HUES48 (cell line): ENCODE measurements around the gene GPR153.
A peak's percentile ranks its signal among the peaks of the same experiment; 100 is the strongest.

Experiments used
- H3K27ac ChIP-seq: one replicate; pipeline ENCODE4 v1.7.0; 2013; ENCODE audit warnings: low read depth, low read length, inconsistent platforms
- H3K27me3 ChIP-seq: 2 replicates; pipeline ENCODE4 v1.6.1; 2013; ENCODE audit warnings: mild to moderate bottlenecking, low read length; ENCODE audit not compliant: control insufficient read depth, insufficient read depth
- H3K36me3 ChIP-seq: 2 replicates; pipeline ENCODE4 v1.6.1; 2013; ENCODE audit warnings: low read length; ENCODE audit not compliant: control insufficient read depth, insufficient read depth
- H3K4me1 ChIP-seq: 2 replicates; pipeline ENCODE4 v1.6.1; 2013; ENCODE audit warnings: mild to moderate bottlenecking, low read length; ENCODE audit not compliant: control insufficient read depth, insufficient read depth
- H3K4me3 ChIP-seq: 2 replicates; pipeline ENCODE4 v1.5.1; 2013; ENCODE audit warnings: mild to moderate bottlenecking, low read depth, low read length
- H3K9ac ChIP-seq: 2 replicates; pipeline ENCODE4 v1.6.1; 2013; ENCODE audit warnings: mild to moderate bottlenecking, low read depth, low read length, moderate library complexity
- H3K9me3 ChIP-seq: 2 replicates; pipeline ENCODE4 v1.6.1; 2013; ENCODE audit warnings: low read length; ENCODE audit not compliant: control insufficient read depth, insufficient read depth

The GPR153 gene

DNA sequence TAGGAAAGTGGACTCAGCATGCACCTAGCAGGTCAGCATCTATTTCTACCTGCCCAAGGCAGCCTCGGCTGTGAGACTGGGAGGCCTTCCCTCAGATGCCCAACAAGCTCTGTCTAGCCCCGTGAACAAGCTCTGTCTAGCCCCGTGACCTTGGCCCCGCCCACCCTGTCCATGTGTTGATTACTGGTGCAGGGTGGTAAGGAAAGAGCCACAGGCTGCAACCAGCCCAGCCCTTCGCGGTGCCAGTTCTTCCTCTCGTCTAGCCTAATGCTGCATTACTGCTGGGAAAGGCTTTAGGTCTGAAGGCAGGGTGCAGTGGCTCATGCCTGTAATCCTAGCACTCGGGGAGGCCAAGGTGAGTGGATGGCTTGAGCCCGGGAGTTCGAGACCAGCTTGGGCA lies 2.2 kb downstream of the GPR153 start:
- Histone ChIP-seq H3K9me3 (no peaks in the 10 kb centered on the region), H3K4me3 (no peak overlapping the region), H3K4me1 (peaks cover 3% of the 10 kb centered on the region; the same call in 1 of the 2 replicates), H3K27me3 (peaks cover 29% of the 10 kb centered on the region), H3K36me3 (peaks cover 3% of the 10 kb centered on the region; the same call in 1 of the 2 replicates), H3K27ac (no peak overlapping the region), H3K9ac (no peak overlapping the region)

GRCh38 chr1:6257541-6258069 lies 3.3 kb downstream of the GPR153 start:
- H3K27me3 ChIP-seq, result peaks cover 29% of the 10 kb centered on the region
- peaks cover 3% of the 10 kb centered on the region; the same call in 1 of the 2 replicates for H3K36me3 ChIP-seq
- no peak overlapping the region for H3K27ac ChIP-seq
- no peaks in the 10 kb centered on the region for H3K9me3 ChIP-seq
- H3K9ac ChIP-seq, result no peak overlapping the region
- H3K4me3 ChIP-seq, result no peak overlapping the region
- H3K4me1 ChIP-seq, result peaks cover 3% of the 10 kb centered on the region; the same call in 1 of the 2 replicates

- Histone ChIP-seq H3K9ac (no peak overlapping the region), H3K4me3 (no peak overlapping the region), H3K27ac (no peak overlapping the region), H3K36me3 (peaks cover 3% of the 10 kb centered on the region; the same call in 1 of the 2 replicates), H3K9me3 (no peaks in the 10 kb centered on the region), H3K27me3 (peaks cover 30% of the 10 kb centered on the region), H3K4me1 (peaks cover 3% of the 10 kb centered on the region; the same call in 1 of the 2 replicates)
These were observed 4.3 kb downstream of the GPR153 start for GRCh38 chr1:6256645-6257044.

GRCh38 chr1:6254691-6255090 lies 6.2 kb downstream of the GPR153 start:
- Histone ChIP-seq H3K9ac (no peak overlapping the region), H3K9me3 (no peaks in the 10 kb centered on the region), H3K27me3 (peaks cover 41% of the 10 kb centered on the region), H3K4me3 (no peak overlapping the region), H3K36me3 (peaks cover 3% of the 10 kb centered on the region; the same call in 1 of the 2 replicates), H3K27ac (no peak overlapping the region), H3K4me1 (peaks cover 1% of the 10 kb centered on the region; the same call in 1 of the 2 replicates)

GRCh38 chr1:6253380-6253779 lies 7.5 kb downstream of the GPR153 start:
- Histone ChIP-seq H3K9me3 (no peaks in the 10 kb centered on the region), H3K4me1 (no peaks in the 10 kb centered on the region), H3K27me3 (peaks cover 40% of the 10 kb centered on the region)

GRCh38 chr1:6252374-6252710 lies 8.6 kb downstream of the GPR153 start:
- Histone ChIP-seq H3K27ac (no peak overlapping the region), H3K36me3 (peaks cover 3% of the 10 kb centered on the region; the same call in 1 of the 2 replicates), H3K4me1 (no peaks in the 10 kb centered on the region), H3K27me3 (peaks cover 51% of the 10 kb centered on the region), H3K9me3 (no peaks in the 10 kb centered on the region), H3K9ac (no peak overlapping the region), H3K4me3 (no peak overlapping the region)

More at GRCh38 chr1:6253380-6253779, 7.5 kb downstream of the GPR153 start:
- H3K27ac ChIP-seq, result no peak overlapping the region
- no peak overlapping the region for H3K4me3 ChIP-seq
- H3K36me3 ChIP-seq, result peaks cover 3% of the 10 kb centered on the region; the same call in 1 of the 2 replicates
- H3K9ac ChIP-seq, result no peak overlapping the region

DNA sequence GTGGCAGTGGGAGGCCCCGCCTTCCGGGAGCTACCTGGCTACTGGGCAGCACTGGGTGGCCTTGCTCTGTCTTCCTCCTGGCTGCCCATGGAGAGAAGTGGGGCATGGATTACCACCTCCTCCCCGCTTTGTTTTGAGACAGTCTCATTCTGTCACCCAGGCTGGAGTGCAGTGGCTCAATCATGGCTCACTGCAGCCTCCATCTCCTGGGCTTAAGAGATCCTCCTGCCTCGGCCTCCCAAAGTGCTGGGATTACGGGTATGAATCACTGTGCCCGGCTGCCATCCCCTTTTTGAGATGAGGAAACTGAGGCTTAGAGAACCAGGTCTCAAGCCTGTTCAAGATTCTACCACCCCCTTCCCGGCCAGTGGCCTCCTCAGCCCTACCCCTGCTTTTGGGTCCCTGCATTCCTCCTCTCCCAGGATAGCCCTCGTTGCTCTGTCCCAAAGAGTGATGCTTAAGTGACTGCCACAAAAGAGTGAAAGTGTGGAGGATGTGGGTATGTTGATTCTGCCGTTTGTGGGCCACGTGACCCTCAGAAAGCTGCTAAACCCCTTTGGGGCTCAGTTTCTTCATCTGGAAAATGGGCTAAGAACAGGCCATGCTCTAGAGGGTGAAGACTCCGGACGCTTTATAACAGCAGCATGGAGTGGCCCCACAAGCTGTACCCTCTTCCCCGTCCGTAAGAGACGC lies 9.1 kb downstream of the GPR153 start:
- no peak overlapping the region for H3K9ac ChIP-seq
- H3K9me3 ChIP-seq, result no peaks in the 10 kb centered on the region
- peaks cover 56% of the 10 kb centered on the region for H3K27me3 ChIP-seq
- H3K36me3 ChIP-seq, result peaks cover 3% of the 10 kb centered on the region; the same call in 1 of the 2 replicates
- peaks cover 4% of the 10 kb centered on the region; the same call in 1 of the 2 replicates for H3K4me1 ChIP-seq
- no peak overlapping the region for H3K4me3 ChIP-seq
- no peak overlapping the region for H3K27ac ChIP-seq

DNA sequence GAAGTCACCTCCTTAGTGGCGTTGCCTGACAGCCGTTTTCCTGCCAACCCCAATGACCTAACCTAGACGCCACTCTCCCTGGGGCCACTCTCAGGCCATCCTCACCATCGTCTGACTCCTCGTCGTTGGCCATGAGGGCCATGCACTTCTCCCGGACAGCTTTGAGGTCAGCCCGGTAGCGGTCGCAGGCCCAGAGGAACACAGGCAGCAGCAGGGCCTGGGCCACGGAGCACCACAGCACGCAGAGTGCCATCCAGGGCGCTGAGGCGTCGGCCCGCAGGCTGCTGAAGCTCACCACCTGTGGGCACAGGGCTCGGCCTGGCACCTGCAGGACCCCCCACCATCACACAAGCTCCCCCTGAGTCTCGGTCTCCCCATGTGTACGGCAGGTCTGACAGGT lies 9.7 kb downstream of the GPR153 start:
- Histone ChIP-seq H3K4me3 (no peak overlapping the region), H3K36me3 (peaks cover 3% of the 10 kb centered on the region; the same call in 1 of the 2 replicates), H3K27me3 (peaks cover 56% of the 10 kb centered on the region), H3K9ac (no peak overlapping the region), H3K9me3 (no peaks in the 10 kb centered on the region), H3K4me1 (peaks cover 4% of the 10 kb centered on the region; the same call in 1 of the 2 replicates), H3K27ac (no peak overlapping the region)

GRCh38 chr1:6249739-6250689 lies 10.9 kb downstream of the GPR153 start:
- Histone ChIP-seq H3K4me1 (peaks cover 4% of the 10 kb centered on the region; the same call in 1 of the 2 replicates), H3K9ac (no peak overlapping the region), H3K27ac (no peak overlapping the region), H3K27me3 (peaks cover 56% of the 10 kb centered on the region), H3K9me3 (no peaks in the 10 kb centered on the region), H3K36me3 (peaks cover 3% of the 10 kb centered on the region; the same call in 1 of the 2 replicates), H3K4me3 (peak overlapping the region; percentile 45; the same call in 1 of the 2 replicates)

DNA sequence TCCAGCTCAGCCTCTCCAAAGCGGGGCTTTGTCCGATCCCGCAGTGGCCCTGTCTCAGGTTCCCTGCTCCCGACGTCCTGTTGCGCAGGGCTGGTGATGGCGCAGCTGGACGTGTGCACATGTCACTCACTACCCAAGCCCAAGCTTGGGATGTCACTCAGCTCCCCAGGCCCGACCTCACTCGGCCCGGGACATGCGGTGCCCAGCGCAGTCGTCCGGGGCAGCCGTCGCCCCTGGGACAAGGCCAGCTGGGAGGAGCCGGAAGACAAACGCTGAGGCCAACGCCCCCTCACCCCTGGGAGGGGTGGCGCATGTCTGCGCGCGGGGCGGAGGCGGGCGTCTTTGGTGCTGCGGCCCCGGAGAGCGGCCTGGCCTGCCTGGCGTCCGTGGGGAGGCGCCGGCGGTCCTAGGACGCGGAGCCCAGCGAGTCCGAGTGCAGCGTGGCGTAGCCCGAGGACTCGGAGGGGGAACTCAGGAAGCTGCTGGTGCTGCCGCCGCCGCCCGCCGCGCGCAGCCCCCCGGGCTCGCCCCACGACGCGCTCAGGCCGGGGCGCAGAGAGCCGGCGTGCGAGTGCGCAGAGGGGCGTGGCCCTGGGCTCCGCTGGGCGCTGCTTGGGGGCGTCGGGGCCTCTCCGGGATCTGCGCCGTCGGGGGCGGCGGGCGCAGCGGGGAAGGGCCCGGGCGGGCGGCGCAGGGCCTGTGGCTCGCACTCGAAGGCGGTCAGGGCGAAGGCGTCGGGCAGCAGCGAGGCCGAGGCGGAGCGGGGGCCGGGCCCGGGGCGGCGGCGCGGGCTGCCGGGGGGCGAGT lies 11.8 kb downstream of the GPR153 start:
- no peaks in the 10 kb centered on the region for H3K36me3 ChIP-seq
- no peaks in the 10 kb centered on the region for H3K9me3 ChIP-seq
- peaks cover 4% of the 10 kb centered on the region; the same call in 1 of the 2 replicates for H3K4me1 ChIP-seq
- H3K4me3 ChIP-seq, result peak overlapping the region; percentile 45; the same call in 1 of the 2 replicates
- no peak overlapping the region for H3K9ac ChIP-seq
- H3K27ac ChIP-seq, result no peak overlapping the region
- peaks cover 56% of the 10 kb centered on the region for H3K27me3 ChIP-seq
